Prostate gland (tissue), 2 donors: ENCODE results near the gene TMBIM6. TPM values are rescaled to one million over a fixed set of nuclear protein-coding genes. Genes with fewer than 3 reads are reported as not detected.
"Not testable (repeated sequence)": the region's sequence is repeated elsewhere in the genome, so short reads cannot be mapped to it uniquely, and the experiment has no call there.

Source experiments
- DNase-seq: peaks from one replicate; pipeline ENCODE4 v3.0.0-alpha.2; 2019; ENCODE audit warnings: low spot score
- H3K27ac ChIP-seq, 2 donors: fragments of 200-600 bp; sonication (generic); 2 replicates each; pipeline ENCODE4 v1.5.1; 2017 to 2019
- H3K27me3 ChIP-seq: fragments of 200-600 bp; sonication (generic); replicated peaks from 2 replicates; pipeline ENCODE4 v1.5.1; 2019; ENCODE audit not compliant: insufficient read depth
- H3K36me3 ChIP-seq, 2 donors: fragments of 200-600 bp; sonication (generic); 1 replicate in 1 of 2; 2 replicates in 1 of 2; pipeline versions ENCODE4 v1.5.1 to v1.8.1; 2017 to 2019
- H3K4me1 ChIP-seq: fragments of 200-600 bp; sonication (generic); replicated peaks from 2 replicates; pipeline ENCODE4 v1.5.1; 2019
- H3K4me3 ChIP-seq, 2 donors: fragments of 200-600 bp; sonication (generic); 2 replicates each; pipeline ENCODE4 v1.5.1; 2017 to 2019
- H3K9me3 ChIP-seq: fragments of 200-600 bp; sonication (generic); 2 replicates; pipeline ENCODE4 v1.5.1; 2017
- POLR2A ChIP-seq: fragments of 450-650 bp; IDR thresholded peaks from one replicate; pipeline ENCODE4 v1.6.1; 2016; ENCODE audit warnings: antibody characterized with exemption, mild to moderate bottlenecking
- POLR2AphosphoS5 ChIP-seq: sonication (generic); formaldehyde crosslinking; IDR thresholded peaks from one replicate; pipeline ENCODE4 v1.6.1; 2017; ENCODE audit warnings: antibody characterized with exemption
- WGBS: methylation state at CpG from one replicate; pipeline ENCODE4 v1.1.5; 2018; 5-methylcytosine and 5-hydroxymethylcytosine counted together
- intact Hi-C: fragments of 100-400 bp; cut with DNase I; formaldehyde crosslinking; loops from one replicate; pipeline ENCODE4 v1.14.2; 2022
- total RNA-seq, 2 donors: library from RNA; depleted of rRNA; stranded (reverse); fragments of >200 nt; gene quantifications; one replicate each; pipeline ENCODE4 v1.1.0, GENCODE V29; 2016
- TF ChIP-seq, protein P1 (sequence below), 4 experiments: fragments of 200-600 bp in 2 of 4; fragments of 450-650 bp in 2 of 4; sonication (generic) in 2 of 4; IDR thresholded peaks; 1 replicate in 3 of 4; 2 replicates in 1 of 4; pipeline ENCODE4 v1.5.1; 2016 to 2019; ENCODE audit warnings: antibody characterized with exemption in 4 of 4, mild to moderate bottlenecking in 2 of 4, moderate library complexity in 2 of 4

TMBIM6 gene
- total RNA-seq, 2 donors from 2014 or later, result 541 to 778 TPM

DNA sequence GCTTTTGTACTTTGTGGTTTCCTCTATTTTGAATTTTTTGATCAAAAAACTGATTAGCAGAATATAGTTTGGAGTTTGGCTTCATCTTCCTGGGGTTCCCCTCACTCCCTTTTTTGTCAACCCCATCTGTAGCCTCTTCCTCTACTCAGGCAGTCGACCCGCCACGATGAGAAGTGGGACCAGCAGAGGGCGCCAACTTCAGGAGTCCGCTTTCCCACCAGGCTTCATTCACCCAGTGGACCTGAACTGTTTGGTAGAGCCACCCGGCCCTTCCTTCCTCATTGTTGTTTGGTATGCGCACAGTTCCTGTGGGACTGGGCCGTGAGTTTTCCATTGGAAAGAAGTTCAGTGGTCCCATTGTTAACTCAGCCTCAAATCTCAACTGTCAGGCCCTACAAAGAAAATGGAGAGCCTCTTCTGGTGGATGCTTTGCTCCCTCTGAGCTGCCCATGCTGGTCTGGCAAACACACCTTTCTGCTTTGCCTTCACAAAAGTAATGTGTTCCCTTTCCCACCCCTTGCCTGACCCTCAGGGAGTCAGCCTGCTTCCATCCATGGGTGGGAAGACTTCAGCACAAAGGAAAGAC lies 21.7 kb downstream of the TMBIM6 start:
- H3K36me3 ChIP-seq, result peaks cover 9 to 18% of the 10 kb centered on the region in 2 donors
- WGBS, result 22% methylated on average over 8 of the region's 8 CpGs
- DNase-seq, result peak; percentile 55

DNA sequence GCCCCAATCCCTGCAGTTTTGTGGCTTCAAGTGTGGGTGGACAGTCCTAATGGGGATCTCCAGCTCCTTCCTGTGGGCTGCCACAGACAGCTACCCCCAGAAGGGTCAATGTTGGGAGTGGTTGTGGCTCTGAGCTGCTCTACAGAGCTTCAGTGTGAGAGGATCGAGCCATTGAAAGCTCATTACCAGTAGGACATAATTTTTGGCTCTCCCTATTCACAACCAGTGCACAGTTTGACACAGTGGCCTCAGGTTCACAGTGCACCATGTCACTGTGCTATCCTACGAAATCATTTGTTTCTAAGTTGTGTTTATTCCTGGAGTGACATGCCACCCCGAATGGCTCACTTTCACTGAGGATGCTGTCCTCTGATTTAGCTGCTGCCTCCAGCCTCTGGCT lies 22.8 kb downstream of the TMBIM6 start:
- H3K27ac ChIP-seq, result no peak overlapping the region
- no peak overlapping the region for H3K4me3 ChIP-seq
- intact Hi-C loops, result no loop called here
- TF ChIP-seq POLR2AphosphoS5 (no peak), POLR2A (no peak)
- TF ChIP-seq, protein P1, sequence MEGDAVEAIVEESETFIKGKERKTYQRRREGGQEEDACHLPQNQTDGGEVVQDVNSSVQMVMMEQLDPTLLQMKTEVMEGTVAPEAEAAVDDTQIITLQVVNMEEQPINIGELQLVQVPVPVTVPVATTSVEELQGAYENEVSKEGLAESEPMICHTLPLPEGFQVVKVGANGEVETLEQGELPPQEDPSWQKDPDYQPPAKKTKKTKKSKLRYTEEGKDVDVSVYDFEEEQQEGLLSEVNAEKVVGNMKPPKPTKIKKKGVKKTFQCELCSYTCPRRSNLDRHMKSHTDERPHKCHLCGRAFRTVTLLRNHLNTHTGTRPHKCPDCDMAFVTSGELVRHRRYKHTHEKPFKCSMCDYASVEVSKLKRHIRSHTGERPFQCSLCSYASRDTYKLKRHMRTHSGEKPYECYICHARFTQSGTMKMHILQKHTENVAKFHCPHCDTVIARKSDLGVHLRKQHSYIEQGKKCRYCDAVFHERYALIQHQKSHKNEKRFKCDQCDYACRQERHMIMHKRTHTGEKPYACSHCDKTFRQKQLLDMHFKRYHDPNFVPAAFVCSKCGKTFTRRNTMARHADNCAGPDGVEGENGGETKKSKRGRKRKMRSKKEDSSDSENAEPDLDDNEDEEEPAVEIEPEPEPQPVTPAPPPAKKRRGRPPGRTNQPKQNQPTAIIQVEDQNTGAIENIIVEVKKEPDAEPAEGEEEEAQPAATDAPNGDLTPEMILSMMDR (IDR thresholded peaks at IDR 0.05), result no peak
- no peaks in the 10 kb centered on the region for H3K4me1 ChIP-seq
- 73% methylated on average over 3 of the region's 3 CpGs for WGBS
- peaks cover 6 to 18% of the 10 kb centered on the region in 2 donors for H3K36me3 ChIP-seq
- H3K9me3 ChIP-seq, result no peaks in the 10 kb centered on the region
- no peaks in the 10 kb centered on the region for H3K27me3 ChIP-seq
- no peak for DNase-seq

More for the DNA sequence above, 21.7 kb downstream of the TMBIM6 start:
- Histone ChIP-seq H3K9me3 (no peaks in the 10 kb centered on the region), H3K27ac (no peak overlapping the region), H3K4me3 (no peak overlapping the region), H3K4me1 (no peaks in the 10 kb centered on the region), H3K27me3 (no peaks in the 10 kb centered on the region)
- intact Hi-C loops, result no loop called here
- TF ChIP-seq POLR2AphosphoS5, result no peak
- no peak for TF ChIP-seq POLR2A
- TF ChIP-seq, protein P1 (IDR thresholded peaks at IDR 0.05), result peak in 3 of 4 experiments; percentile 35 to 56 (median 44)

DNA sequence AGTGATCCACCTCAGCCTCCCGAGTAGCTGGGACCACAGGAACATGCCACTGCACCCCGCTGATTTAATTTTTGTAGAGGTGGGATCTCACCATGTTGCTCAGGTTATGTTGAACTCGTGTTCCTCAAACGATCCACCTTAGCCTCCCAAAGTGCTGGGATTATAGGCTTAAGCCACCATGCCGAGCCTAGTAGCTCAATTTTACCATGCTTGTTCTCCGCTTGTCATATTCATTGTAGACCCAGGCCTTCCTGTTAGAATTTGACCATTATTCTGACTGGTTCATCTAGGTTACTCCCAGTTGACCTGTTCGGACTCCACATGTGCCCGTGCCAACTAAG lies 24.7 kb downstream of the TMBIM6 start:
- no peaks in the 10 kb centered on the region for H3K4me1 ChIP-seq
- H3K9me3 ChIP-seq, result no peaks in the 10 kb centered on the region
- 85% methylated on average over 8 of the region's 8 CpGs for WGBS
- TF ChIP-seq POLR2AphosphoS5, result no peak
- TF ChIP-seq, protein P1 (IDR thresholded peaks at IDR 0.05), result no peak
- TF ChIP-seq POLR2A, result no peak
- H3K27ac ChIP-seq, result no peak overlapping the region
- DNase-seq, result no peak
- peaks cover 6 to 11% of the 10 kb centered on the region in 2 donors for H3K36me3 ChIP-seq
- H3K27me3 ChIP-seq, result no peaks in the 10 kb centered on the region
- H3K4me3 ChIP-seq, result no peak overlapping the region
- intact Hi-C loops, result no loop called here

DNA sequence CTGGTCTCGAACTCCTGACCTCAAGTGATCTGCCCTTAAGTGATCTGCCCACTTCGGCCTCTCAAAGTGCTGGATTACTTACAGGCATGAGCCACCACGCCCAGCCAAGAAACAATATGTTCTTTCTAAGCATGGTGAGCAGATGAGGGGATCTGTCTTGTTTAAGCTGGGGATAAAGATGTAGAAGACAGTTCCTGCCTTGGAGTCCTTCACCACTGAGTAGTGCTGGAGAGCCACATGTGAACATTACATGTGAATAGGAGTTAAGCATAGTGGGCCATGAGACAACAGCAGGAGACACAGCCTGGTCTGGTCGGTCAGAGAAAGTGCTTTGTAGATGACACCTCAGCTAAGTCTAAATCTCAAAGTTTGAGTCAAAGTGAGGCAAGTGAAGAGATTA lies 26.0 kb downstream of the TMBIM6 start:
- 71% methylated on average over 4 of the region's 4 CpGs for WGBS
- Histone ChIP-seq H3K36me3 (peaks cover 2 to 4% of the 10 kb centered on the region in 2 donors), H3K27me3 (no peaks in the 10 kb centered on the region), H3K4me3 (no peak overlapping the region), H3K27ac (no peak overlapping the region), H3K4me1 (no peaks in the 10 kb centered on the region), H3K9me3 (no peaks in the 10 kb centered on the region)
- TF ChIP-seq POLR2AphosphoS5, result no peak
- TF ChIP-seq POLR2A, result no peak
- TF ChIP-seq, protein P1 (IDR thresholded peaks at IDR 0.05), result no peak
- intact Hi-C loops, result no loop called here
- DNase-seq, result no peak

DNA sequence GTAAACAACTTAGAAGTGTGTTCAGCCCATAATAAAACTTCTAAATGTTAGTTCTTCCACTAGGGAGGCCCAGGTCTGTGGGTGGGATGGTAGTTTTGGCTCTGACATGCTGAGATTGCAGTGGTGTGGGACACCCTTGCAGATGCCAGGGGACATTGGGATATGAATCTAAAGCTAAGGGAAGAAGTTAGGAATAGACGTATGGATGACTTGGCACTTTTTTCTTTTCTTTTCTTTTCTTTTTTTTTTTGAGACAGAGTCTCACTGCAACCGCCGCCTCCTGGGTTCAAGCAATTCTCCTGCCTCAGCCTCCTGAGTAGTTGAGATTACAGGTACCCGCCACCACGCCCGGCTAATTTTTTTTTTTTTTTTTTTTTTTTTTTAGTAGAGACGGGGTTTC lies 31.7 kb downstream of the TMBIM6 start:
- not testable (repeated sequence) for H3K27me3 ChIP-seq, H3K4me1 ChIP-seq, H3K4me3 ChIP-seq, H3K27ac ChIP-seq, H3K36me3 ChIP-seq, DNase-seq, H3K9me3 ChIP-seq
- WGBS, result 92% methylated on average over 7 of the region's 7 CpGs
- intact Hi-C loops, result loop anchor here (10.0 kb wide), 1 partner anchor 302 kb away; no protein-coding TSS in a partner anchor
